Fibroblast of lung (primary cell): Measurements from ENCODE around the gene LCLAT1.

Experiments
- EZH2 ChIP-seq: IDR thresholded peaks from 2 replicates; pipeline ENCODE4 v1.5.1; 2012; ENCODE audit warnings: low read length, control low read depth, mild to moderate bottlenecking; ENCODE audit errors: missing control alignments
- TF ChIP-seq, protein P1 (sequence below), 2 donors: IDR thresholded peaks in 1 of 2; conservative IDR thresholded peaks in 1 of 2; 1 replicate in 1 of 2; 2 replicates in 1 of 2; pipeline ENCODE4 v1.5.1; 2011 to 2012; ENCODE audit warnings: low read length in 2 of 2, control low read depth in 1 of 2, inconsistent platforms in 1 of 2, low read depth in 1 of 2, mild to moderate bottlenecking in 1 of 2

DNA sequence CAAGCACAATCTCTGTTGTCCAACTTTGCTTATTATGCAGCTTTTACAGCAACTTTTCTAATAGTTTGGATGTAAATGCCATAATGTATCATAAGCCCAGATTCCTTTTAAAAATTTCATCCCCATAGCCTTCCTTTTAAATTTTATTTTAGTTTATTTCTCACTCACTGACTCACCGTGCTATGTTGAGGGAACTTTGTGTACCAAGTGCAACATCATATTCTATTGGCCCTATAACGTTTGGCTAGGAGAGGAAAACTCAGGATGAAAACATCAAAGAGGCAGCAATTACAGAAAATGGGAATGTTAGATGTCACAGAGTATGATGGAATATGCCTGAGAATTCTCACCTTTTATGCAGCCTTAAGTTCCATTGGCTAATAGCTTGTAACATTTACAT is 135.5 kb downstream of the LCLAT1 start:
- TF ChIP-seq, protein P1, sequence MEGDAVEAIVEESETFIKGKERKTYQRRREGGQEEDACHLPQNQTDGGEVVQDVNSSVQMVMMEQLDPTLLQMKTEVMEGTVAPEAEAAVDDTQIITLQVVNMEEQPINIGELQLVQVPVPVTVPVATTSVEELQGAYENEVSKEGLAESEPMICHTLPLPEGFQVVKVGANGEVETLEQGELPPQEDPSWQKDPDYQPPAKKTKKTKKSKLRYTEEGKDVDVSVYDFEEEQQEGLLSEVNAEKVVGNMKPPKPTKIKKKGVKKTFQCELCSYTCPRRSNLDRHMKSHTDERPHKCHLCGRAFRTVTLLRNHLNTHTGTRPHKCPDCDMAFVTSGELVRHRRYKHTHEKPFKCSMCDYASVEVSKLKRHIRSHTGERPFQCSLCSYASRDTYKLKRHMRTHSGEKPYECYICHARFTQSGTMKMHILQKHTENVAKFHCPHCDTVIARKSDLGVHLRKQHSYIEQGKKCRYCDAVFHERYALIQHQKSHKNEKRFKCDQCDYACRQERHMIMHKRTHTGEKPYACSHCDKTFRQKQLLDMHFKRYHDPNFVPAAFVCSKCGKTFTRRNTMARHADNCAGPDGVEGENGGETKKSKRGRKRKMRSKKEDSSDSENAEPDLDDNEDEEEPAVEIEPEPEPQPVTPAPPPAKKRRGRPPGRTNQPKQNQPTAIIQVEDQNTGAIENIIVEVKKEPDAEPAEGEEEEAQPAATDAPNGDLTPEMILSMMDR (conservative IDR thresholded peaks at IDR 0.05 in 1 of 2, IDR thresholded peaks at IDR 0.05 in 1 of 2; ENCODE audit: low read depth in 1 of 2, low read length in 2 of 2) = no peak
- TF ChIP-seq EZH2 = no peak
